Muscle layer of duodenum (tissue), 2 donors: ENCODE measurements around the gene PDE9A.
"Not testable (repeated sequence)": the region's sequence is repeated elsewhere in the genome, so short reads cannot be mapped to it uniquely, and the experiment has no call there.

Source experiments
- H3K27ac ChIP-seq: one replicate; pipeline ENCODE4 v1.7.0; 2013; ENCODE audit warnings: mild to moderate bottlenecking, low read length
- H3K27me3 ChIP-seq: one replicate; pipeline ENCODE4 v1.7.0; 2013; ENCODE audit warnings: low read depth, mild to moderate bottlenecking, control low read depth, low read length
- H3K36me3 ChIP-seq, 2 donors: one replicate each; pipeline ENCODE4 v1.7.0; 2013; ENCODE audit warnings: low read length in 2 of 2, control low read depth in 1 of 2, mild to moderate bottlenecking in 1 of 2; ENCODE audit not compliant: insufficient read depth in 2 of 2, control insufficient read depth in 1 of 2
- H3K4me1 ChIP-seq, 2 donors: one replicate each; pipeline ENCODE4 v1.7.0; 2013; ENCODE audit warnings: low read length in 2 of 2, mild to moderate bottlenecking in 2 of 2, control low read depth in 1 of 2, moderate library complexity in 1 of 2; ENCODE audit not compliant: insufficient read depth in 2 of 2, control insufficient read depth in 1 of 2
- H3K4me3 ChIP-seq, 2 donors: one replicate each; pipeline ENCODE4 v1.7.0; 2013; ENCODE audit warnings: low read length in 2 of 2, low read depth in 1 of 2, mild to moderate bottlenecking in 1 of 2
- H3K9me3 ChIP-seq, 2 donors: one replicate each; pipeline ENCODE4 v1.7.0; 2013; ENCODE audit warnings: low read length in 2 of 2, control low read depth in 1 of 2, mild to moderate bottlenecking in 1 of 2; ENCODE audit not compliant: control insufficient read depth in 1 of 2
- donor health status: healthy.

Gene PDE9A

DNA sequence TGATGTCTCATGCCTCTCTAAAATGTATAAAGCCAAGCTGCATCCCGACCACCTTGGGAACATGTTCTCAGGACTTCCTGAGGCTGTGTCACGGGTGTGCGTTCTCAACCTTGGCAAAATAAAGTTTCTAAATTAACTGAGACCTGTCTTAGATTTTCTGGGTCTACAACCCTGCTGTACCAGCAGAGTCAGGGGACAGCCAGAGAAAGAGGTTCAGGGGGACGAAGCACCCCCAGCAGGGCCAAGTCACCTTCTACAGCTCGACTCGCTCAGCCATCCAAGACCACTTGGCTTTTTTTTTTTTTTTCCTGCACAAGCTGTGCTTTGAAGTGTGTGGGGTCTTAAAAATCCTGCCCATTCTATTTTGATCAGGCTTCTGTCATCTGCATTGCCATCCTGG is 28.5 kb upstream of the PDE9A start:
- Histone ChIP-seq H3K27ac (no peak overlapping the region), H3K4me3 (no peak overlapping the region), H3K9me3 (no peaks in the 10 kb centered on the region), H3K4me1 (no peaks in the 10 kb centered on the region), H3K36me3 (no peaks in the 10 kb centered on the region), H3K27me3 (no peaks in the 10 kb centered on the region)

GRCh38 chr21:42626171-42626570 is 27.2 kb upstream of the PDE9A start:
- H3K4me1 ChIP-seq, result no peaks in the 10 kb centered on the region
- H3K36me3 ChIP-seq, result no peaks in the 10 kb centered on the region
- H3K9me3 ChIP-seq, result no peaks in the 10 kb centered on the region
- H3K27me3 ChIP-seq, result no peaks in the 10 kb centered on the region
- no peak overlapping the region for H3K27ac ChIP-seq
- no peak overlapping the region for H3K4me3 ChIP-seq

GRCh38 chr21:42627527-42628289 is 25.7 kb upstream of the PDE9A start:
- H3K27me3 ChIP-seq, result no peaks in the 10 kb centered on the region
- H3K36me3 ChIP-seq, result no peaks in the 10 kb centered on the region
- no peak overlapping the region for H3K4me3 ChIP-seq
- H3K9me3 ChIP-seq, result no peaks in the 10 kb centered on the region
- H3K27ac ChIP-seq, result no peak overlapping the region
- H3K4me1 ChIP-seq, result no peaks in the 10 kb centered on the region

DNA sequence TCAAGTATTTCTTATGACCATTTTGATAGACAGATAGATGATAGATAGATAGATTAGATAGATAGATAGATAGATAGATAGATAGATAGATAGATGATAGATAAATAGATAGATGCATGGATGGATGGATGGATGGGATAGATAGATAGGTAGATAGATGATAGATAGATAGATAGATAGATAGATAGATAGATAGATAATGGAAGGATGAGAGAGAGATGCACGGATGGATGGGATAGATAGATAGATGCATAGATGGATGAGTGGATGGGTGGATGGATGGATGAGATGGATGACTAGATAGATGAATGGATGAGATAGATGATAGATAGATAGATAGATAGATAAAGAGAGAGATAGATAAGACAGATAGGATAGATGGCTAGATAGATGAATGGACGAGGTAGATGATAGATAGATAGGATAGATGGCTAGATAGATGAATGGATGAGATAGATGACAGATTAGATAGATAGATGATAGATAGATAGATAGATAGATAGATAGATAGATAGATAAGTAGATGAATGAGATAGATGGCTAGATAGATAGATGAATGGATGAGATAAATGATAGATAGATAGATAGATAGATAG is 24.9 kb upstream of the PDE9A start:
- not testable (repeated sequence) for H3K4me3 ChIP-seq, H3K27ac ChIP-seq, H3K9me3 ChIP-seq, H3K36me3 ChIP-seq, H3K4me1 ChIP-seq, H3K27me3 ChIP-seq

DNA sequence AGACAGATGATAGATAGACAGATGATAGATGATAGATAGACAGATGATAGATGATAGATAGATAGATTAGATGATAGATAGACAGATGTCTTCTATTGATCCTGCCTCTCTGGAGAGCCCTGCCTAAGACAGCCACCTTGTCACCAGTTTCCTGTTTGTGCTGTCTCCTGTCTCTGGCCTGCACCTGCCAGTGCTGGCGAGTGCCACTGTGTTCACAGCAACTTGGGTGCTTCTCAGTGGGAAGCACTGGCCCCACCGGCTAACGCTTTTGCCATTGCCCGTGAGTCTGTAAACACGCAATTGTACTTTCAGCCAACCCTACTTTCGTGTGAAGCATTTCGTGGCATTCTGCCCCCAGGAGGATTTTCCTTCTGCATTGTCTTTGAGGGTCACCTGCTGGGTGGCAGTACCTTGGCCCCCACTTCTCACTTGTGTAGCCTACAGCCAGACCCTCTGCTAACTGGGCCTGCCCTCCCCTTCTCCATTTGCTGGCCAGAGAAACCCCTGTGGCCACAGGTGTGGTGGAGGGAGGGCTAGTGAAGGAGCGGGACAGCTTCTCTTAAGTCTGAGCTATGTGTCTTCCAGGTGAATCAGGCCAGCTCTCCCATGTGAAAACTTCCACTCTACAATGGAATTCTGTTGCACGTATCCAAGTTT is 23.4 kb upstream of the PDE9A start:
- Histone ChIP-seq H3K9me3 (no peaks in the 10 kb centered on the region), H3K4me1 (no peaks in the 10 kb centered on the region), H3K4me3 (no peak overlapping the region), H3K36me3 (no peaks in the 10 kb centered on the region), H3K27ac (no peak overlapping the region), H3K27me3 (no peaks in the 10 kb centered on the region)

DNA sequence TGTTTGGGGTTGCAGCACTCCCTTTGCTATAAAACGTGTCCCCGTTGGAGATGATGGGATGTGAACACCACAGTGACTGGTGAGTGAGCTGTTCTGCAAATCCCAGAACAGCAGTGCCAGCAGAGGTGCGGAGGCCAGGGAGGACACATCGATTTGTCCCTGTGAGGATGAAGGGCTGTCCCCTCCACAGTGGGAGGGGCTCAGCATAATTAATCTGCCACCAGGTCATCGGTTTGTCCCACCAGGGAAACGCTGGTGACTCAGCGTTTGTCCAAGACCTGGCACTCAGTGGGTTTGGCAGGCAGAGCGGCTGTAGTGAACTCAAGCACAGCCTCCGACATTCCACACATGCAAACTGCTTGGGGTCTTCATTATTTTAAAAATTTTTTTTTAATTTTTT is 22.8 kb upstream of the PDE9A start:
- H3K4me1 ChIP-seq, result no peaks in the 10 kb centered on the region
- no peaks in the 10 kb centered on the region for H3K36me3 ChIP-seq
- H3K9me3 ChIP-seq, result no peaks in the 10 kb centered on the region
- no peaks in the 10 kb centered on the region for H3K27me3 ChIP-seq
- H3K27ac ChIP-seq, result no peak overlapping the region
- no peak overlapping the region for H3K4me3 ChIP-seq

DNA sequence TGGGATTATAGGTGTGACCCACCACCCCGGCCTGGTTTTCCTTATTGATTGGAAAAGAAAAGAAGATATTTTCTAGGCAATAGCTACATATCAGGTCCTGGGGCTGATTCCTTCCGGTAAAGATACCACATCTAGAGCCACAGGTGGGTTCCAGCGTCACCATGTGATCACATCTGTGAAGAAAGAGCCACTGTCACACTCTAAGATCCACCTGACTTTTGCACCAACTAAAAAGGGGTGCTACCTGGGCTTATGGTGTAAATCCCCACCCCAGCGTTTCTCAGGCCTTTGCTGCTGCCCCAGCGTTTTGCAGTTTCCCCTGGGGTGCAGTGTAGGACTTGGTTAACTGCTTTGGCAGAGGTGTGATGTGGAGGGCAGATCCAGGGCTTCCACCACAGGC is 22.3 kb upstream of the PDE9A start:
- Histone ChIP-seq H3K36me3 (no peaks in the 10 kb centered on the region), H3K4me3 (no peak overlapping the region), H3K27ac (no peak overlapping the region), H3K9me3 (no peaks in the 10 kb centered on the region), H3K4me1 (peaks cover 0 to 5% of the 10 kb centered on the region in 2 donors), H3K27me3 (no peaks in the 10 kb centered on the region)

GRCh38 chr21:42632336-42632751 is 21.1 kb upstream of the PDE9A start:
- H3K36me3 ChIP-seq, result no peaks in the 10 kb centered on the region
- H3K4me3 ChIP-seq, result no peak overlapping the region
- H3K27ac ChIP-seq, result no peak overlapping the region
- peaks cover 0 to 13% of the 10 kb centered on the region in 2 donors for H3K4me1 ChIP-seq
- H3K9me3 ChIP-seq, result no peaks in the 10 kb centered on the region
- H3K27me3 ChIP-seq, result no peaks in the 10 kb centered on the region

- no peaks in the 10 kb centered on the region for H3K36me3 ChIP-seq
- H3K27ac ChIP-seq, result no peak overlapping the region
- no peak overlapping the region for H3K4me3 ChIP-seq
- peaks cover 0 to 13% of the 10 kb centered on the region in 2 donors for H3K4me1 ChIP-seq
- no peaks in the 10 kb centered on the region for H3K27me3 ChIP-seq
- H3K9me3 ChIP-seq, result no peaks in the 10 kb centered on the region
Observed at GRCh38 chr21:42632771-42633690, 20.4 kb upstream of the PDE9A start.

GRCh38 chr21:42633858-42634257 is 19.6 kb upstream of the PDE9A start:
- Histone ChIP-seq H3K4me1 (peaks cover 0 to 13% of the 10 kb centered on the region in 2 donors), H3K27me3 (no peaks in the 10 kb centered on the region), H3K4me3 (no peak overlapping the region), H3K9me3 (no peaks in the 10 kb centered on the region), H3K36me3 (no peaks in the 10 kb centered on the region), H3K27ac (no peak overlapping the region)
